A673 (cell line): ENCODE results near the gene CEP126. TPM values are rescaled to one million over a fixed set of nuclear protein-coding genes. Genes with fewer than 3 reads are reported as not detected.

ENCODE experiments used
- BruUV-seq: library from RNA; stranded (reverse); fragments of 400-500 nt; replicated peaks from 2 replicates; lab custom pipeline; 2021; lab: Mats Ljungman, UMichigan
- CTCF ChIA-PET: fragments of 300-600 bp; sonication (Branson Sonifier 250); formaldehyde crosslinking; loops from one replicate; lab custom pipeline; 2022; ENCODE audit warnings: antibody characterized with exemption; lab: Charles Lee
- POLR2A ChIA-PET: fragments of 300-600 bp; sonication (Branson Sonifier 250); formaldehyde crosslinking; loops from one replicate; lab custom pipeline; 2022; ENCODE audit warnings: antibody characterized with exemption; ENCODE audit not compliant: low non-redundant PET; lab: Charles Lee
- DNase-seq: peaks from one replicate; pipeline ENCODE4 v3.0.0-alpha.2; 2015; ENCODE audit warnings: low spot score
- H3K27ac ChIP-seq: fragments of 200-600 bp; sonication (generic); 2 replicates; pipeline ENCODE4 v1.5.1; 2016; ENCODE audit warnings: mixed run types, low read depth, mild to moderate bottlenecking, mixed read lengths, antibody characterized with exemption, low read length; ENCODE audit not compliant: poor library complexity, severe bottlenecking
- H3K27me3 ChIP-seq: fragments of 200-600 bp; sonication (generic); replicated peaks from 2 replicates; pipeline ENCODE4 v1.6.1; 2017; ENCODE audit warnings: mixed run types, low read depth, mild to moderate bottlenecking, mixed read lengths, antibody characterized with exemption, low read length; ENCODE audit not compliant: insufficient read depth, poor library complexity
- H3K36me3 ChIP-seq: fragments of 200-600 bp; sonication (generic); 2 replicates; pipeline ENCODE4 v1.6.1; 2016; ENCODE audit warnings: mixed run types, mild to moderate bottlenecking, mixed read lengths, antibody characterized with exemption, low read length; ENCODE audit not compliant: insufficient read depth, poor library complexity, severe bottlenecking
- H3K4me1 ChIP-seq: fragments of 200-600 bp; sonication (generic); 2 replicates; pipeline ENCODE4 v1.6.1; 2017; ENCODE audit warnings: mixed run types, mild to moderate bottlenecking, mixed read lengths, antibody characterized with exemption, low read length; ENCODE audit not compliant: insufficient read depth, poor library complexity, severe bottlenecking
- H3K4me3 ChIP-seq: fragments of 200-600 bp; sonication (generic); 2 replicates; pipeline ENCODE4 v1.5.1; 2016; ENCODE audit warnings: low read depth, mixed run types, mild to moderate bottlenecking, mixed read lengths, low read length; ENCODE audit not compliant: poor library complexity, severe bottlenecking
- H3K9me3 ChIP-seq: fragments of 200-600 bp; sonication (generic); 2 replicates; pipeline ENCODE4 v1.6.1; 2016; ENCODE audit warnings: mixed run types, low read depth, mild to moderate bottlenecking, mixed read lengths, antibody characterized with exemption, low read length; ENCODE audit not compliant: poor library complexity, severe bottlenecking
- EZH2 ChIP-seq: fragments of 200-600 bp; sonication (generic); IDR thresholded peaks from 2 replicates; pipeline ENCODE4 v1.6.1; 2017; ENCODE audit warnings: borderline replicate concordance, low read depth, mild to moderate bottlenecking, mixed read lengths, antibody characterized with exemption, low read length; ENCODE audit not compliant: poor library complexity, severe bottlenecking
- intact Hi-C: fragments of 100-400 bp; cut with micrococcal nuclease; formaldehyde crosslinking; loops from one replicate; pipeline ENCODE4 v1.10.0; 2022; ENCODE audit not compliant: unreplicated experiment
- total RNA-seq: library from RNA; stranded (reverse); gene quantifications from 2 replicates; pipeline ENCODE4 v1.2.3, GENCODE V29; 2021
- TF ChIP-seq, protein P1 (sequence below): fragments of 300-800, 200-600 bp; sonication (generic); conservative IDR thresholded peaks from 2 replicates; pipeline ENCODE4 v1.5.1; 2017; ENCODE audit warnings: low read depth, mild to moderate bottlenecking, antibody characterized with exemption, low read length, moderate library complexity, mixed read lengths

The CEP126 gene
- total RNA-seq, 1 experiment from 2014 or later: 2.3 TPM

DNA sequence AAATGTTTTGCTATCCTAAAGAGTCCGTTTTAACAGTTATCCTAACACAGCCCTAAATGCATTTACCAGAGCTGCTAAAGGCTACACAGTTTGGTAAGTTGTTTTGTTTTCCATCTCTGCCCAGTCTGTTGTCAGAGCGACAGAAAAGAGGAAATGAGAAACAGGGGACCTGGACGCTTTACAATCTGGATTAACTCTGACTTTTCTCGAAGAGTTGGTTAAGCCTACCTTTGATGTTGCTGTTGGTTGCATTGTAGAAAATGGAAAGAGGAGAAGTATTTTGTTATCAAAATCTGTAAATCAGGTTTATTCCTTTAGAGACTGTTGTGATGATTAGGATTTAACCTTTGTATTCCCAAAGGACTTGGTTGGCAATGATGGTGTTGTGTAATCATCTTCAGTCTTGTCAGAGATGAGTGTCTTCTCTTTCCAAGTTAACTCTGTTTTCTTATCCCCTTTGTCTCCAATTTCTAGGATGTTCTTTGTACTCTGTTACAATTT is 1.0 kb downstream of the CEP126 start:
- ChIA-PET POLR2A (no interaction called here), CTCF (no interaction called here)
- no TSS peak for BruUV-seq
- DNase-seq: peak; percentile 41
- Histone ChIP-seq H3K27me3 (no peaks in the 10 kb centered on the region), H3K4me3 (peak overlapping the region; percentile 82), H3K9me3 (no peaks in the 10 kb centered on the region), H3K4me1 (peaks cover 18% of the 10 kb centered on the region), H3K36me3 (no peaks in the 10 kb centered on the region), H3K27ac (no peak overlapping the region)
- TF ChIP-seq, protein P1, sequence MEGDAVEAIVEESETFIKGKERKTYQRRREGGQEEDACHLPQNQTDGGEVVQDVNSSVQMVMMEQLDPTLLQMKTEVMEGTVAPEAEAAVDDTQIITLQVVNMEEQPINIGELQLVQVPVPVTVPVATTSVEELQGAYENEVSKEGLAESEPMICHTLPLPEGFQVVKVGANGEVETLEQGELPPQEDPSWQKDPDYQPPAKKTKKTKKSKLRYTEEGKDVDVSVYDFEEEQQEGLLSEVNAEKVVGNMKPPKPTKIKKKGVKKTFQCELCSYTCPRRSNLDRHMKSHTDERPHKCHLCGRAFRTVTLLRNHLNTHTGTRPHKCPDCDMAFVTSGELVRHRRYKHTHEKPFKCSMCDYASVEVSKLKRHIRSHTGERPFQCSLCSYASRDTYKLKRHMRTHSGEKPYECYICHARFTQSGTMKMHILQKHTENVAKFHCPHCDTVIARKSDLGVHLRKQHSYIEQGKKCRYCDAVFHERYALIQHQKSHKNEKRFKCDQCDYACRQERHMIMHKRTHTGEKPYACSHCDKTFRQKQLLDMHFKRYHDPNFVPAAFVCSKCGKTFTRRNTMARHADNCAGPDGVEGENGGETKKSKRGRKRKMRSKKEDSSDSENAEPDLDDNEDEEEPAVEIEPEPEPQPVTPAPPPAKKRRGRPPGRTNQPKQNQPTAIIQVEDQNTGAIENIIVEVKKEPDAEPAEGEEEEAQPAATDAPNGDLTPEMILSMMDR: no peak
- no peak for TF ChIP-seq EZH2
- intact Hi-C loops: no loop called here

DNA sequence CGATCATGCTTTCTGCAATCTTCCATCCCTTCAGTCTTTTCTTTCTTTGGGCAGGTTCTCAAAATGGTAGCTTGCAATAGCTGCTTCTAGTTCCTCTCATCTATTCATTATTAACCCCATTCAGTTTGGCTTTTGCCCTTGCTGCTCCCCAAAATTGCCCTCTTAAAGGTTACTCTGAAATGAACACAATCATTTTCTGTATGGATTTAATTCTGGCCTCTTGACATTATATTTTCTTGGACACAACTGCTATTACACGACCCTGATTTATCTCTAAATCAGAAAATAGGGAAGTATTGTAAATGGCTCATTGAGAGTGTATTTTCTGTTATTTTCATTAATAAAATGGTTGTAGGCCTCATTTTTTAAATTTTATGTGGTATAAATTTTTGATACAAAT is 1.6 kb downstream of the CEP126 start, which contains the start of gene ANGPTL5:
ANGPTL5 (minus strand) TSS at position 101 of the 400 bp plus-strand sequence. CDS start 8,613 bp downstream, outside the sequence.
- no peaks in the 10 kb centered on the region for H3K27me3 ChIP-seq
- H3K27ac ChIP-seq: no peak within 1 kb of the TSS
- H3K36me3 ChIP-seq: no peaks in the 10 kb centered on the region
- BruUV-seq: no TSS peak
- peaks cover 18% of the 10 kb centered on the region for H3K4me1 ChIP-seq
- TF ChIP-seq, protein P1: no peak
- no peak for TF ChIP-seq EZH2
- DNase-seq: no peak
- CTCF ChIA-PET: no interaction called here
- POLR2A ChIA-PET: no interaction called here
- H3K9me3 ChIP-seq: no peaks in the 10 kb centered on the region
- peak within 1 kb of the TSS; percentile 82 for H3K4me3 ChIP-seq
- intact Hi-C loops: no loop called here

DNA sequence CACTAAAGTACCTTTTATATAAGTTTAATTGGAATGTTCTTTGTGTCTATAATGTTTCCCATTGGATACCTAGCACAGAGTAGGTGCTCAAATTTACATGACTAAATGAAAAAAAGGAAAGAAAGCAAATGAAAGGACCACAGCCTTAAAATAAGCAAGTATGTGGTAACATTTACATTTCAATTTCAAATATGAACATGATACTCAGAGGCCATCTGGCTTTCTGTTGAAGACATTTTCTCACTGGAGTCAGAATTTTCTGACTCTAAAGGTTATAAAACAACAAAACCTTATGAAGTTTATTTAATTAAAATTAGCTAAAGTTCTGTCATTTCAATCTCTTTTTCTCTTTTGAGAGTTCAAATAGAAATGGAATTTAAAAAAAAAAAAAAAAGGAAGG is 2.4 kb downstream of the CEP126 start:
- BruUV-seq: no TSS peak
- H3K9me3 ChIP-seq: no peaks in the 10 kb centered on the region
- peaks cover 18% of the 10 kb centered on the region for H3K4me1 ChIP-seq
- CTCF ChIA-PET: no interaction called here
- TF ChIP-seq, protein P1: no peak
- TF ChIP-seq EZH2: no peak
- H3K4me3 ChIP-seq: no peak overlapping the region
- no peaks in the 10 kb centered on the region for H3K36me3 ChIP-seq
- intact Hi-C loops: no loop called here
- no peaks in the 10 kb centered on the region for H3K27me3 ChIP-seq
- no peak overlapping the region for H3K27ac ChIP-seq
- DNase-seq: no peak
- POLR2A ChIA-PET: no interaction called here
